K562 (cell line): ENCODE results near the gene AMER3.

Experiments
- DPF2 ChIP-seq: fragments of 450-650 bp; IDR thresholded peaks from 2 replicates; pipeline ENCODE4 v1.6.1; 2016
- EHMT2 ChIP-seq: fragments of 450-650 bp; IDR thresholded peaks from 2 replicates; pipeline ENCODE4 v1.6.1; 2018; ENCODE audit warnings: antibody characterized with exemption
- MEF2D ChIP-seq: conservative IDR thresholded peaks from 2 replicates; pipeline ENCODE4 v1.6.1; 2016; ENCODE audit warnings: low read depth, missing genetic modification characterization, missing compliant biosample characterization
- MXI1 ChIP-seq: IDR thresholded peaks from 2 replicates; pipeline ENCODE4 v1.6.1; 2011; ENCODE audit warnings: low read depth, mild to moderate bottlenecking, improper control_type of control experiment, low read length
- POLR2A ChIP-seq: fragments of 450-650 bp; conservative IDR thresholded peaks from 2 replicates; pipeline ENCODE4 v1.6.1; 2016
- POLR2AphosphoS5 ChIP-seq: IDR thresholded peaks from 2 replicates; pipeline ENCODE4 v1.6.1; 2011; ENCODE audit warnings: mild to moderate bottlenecking, low read depth, low read length, moderate library complexity; ENCODE audit not compliant: control insufficient read depth, insufficient read depth

GRCh38 chr2:130766711-130767407, 11.5 kb downstream of the AMER3 start:
- no peak for TF ChIP-seq MEF2D (tag)
- TF ChIP-seq POLR2AphosphoS5 = no peak
- no peak for TF ChIP-seq EHMT2
- TF ChIP-seq POLR2A = no peak
- no peak for TF ChIP-seq DPF2
- TF ChIP-seq MXI1 = no peak
